Transverse colon (tissue), 3 donors: ENCODE data around the gene FNIP2.

Source experiments
- POLR2A ChIP-seq: fragments of 450-650 bp; IDR thresholded peaks from one replicate; pipeline ENCODE4 v1.6.1; 2016; ENCODE audit warnings: antibody characterized with exemption, mild to moderate bottlenecking, moderate library complexity
- TF ChIP-seq, protein P1 (sequence below), 5 experiments: fragments of 200-600 bp in 3 of 5; fragments of 450-650 bp in 2 of 5; sonication (generic) in 3 of 5; IDR thresholded peaks; 1 replicate in 2 of 5; 2 replicates in 3 of 5; pipeline ENCODE4 v1.5.1; 2016 to 2017; ENCODE audit warnings: antibody characterized with exemption in 5 of 5, inconsistent platforms in 3 of 5, mild to moderate bottlenecking in 2 of 5, moderate library complexity in 1 of 5

DNA sequence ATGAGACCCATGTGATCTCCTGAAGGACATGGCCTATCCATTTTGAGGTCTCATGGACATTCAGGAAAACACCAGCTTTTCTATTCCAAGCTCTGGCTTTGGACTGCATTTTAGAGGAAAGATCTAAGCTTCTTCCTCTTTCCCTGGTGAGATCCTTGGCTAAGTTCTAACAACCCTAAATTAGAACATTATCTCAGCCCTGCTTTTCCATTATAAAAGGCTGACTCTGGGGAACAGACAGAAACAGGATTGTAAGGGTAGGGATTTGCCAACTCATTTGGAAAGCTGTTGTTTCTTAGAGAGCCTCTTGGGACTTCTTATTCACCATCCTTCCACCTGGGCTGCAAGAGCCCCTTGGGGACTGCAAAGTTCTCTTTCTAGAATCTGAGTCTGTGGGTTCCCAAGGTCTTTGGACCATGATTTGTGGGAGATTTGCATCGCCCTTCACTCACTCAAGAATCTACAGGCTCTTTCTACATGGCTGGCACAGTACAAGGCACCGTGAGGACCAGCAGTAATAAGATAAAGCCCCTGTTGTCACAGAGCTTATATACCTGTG, 146.9 kb downstream of the FNIP2 start:
- TF ChIP-seq, protein P1, sequence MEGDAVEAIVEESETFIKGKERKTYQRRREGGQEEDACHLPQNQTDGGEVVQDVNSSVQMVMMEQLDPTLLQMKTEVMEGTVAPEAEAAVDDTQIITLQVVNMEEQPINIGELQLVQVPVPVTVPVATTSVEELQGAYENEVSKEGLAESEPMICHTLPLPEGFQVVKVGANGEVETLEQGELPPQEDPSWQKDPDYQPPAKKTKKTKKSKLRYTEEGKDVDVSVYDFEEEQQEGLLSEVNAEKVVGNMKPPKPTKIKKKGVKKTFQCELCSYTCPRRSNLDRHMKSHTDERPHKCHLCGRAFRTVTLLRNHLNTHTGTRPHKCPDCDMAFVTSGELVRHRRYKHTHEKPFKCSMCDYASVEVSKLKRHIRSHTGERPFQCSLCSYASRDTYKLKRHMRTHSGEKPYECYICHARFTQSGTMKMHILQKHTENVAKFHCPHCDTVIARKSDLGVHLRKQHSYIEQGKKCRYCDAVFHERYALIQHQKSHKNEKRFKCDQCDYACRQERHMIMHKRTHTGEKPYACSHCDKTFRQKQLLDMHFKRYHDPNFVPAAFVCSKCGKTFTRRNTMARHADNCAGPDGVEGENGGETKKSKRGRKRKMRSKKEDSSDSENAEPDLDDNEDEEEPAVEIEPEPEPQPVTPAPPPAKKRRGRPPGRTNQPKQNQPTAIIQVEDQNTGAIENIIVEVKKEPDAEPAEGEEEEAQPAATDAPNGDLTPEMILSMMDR (IDR thresholded peaks at IDR 0.05): no peak
- no peak for TF ChIP-seq POLR2A
